Body of pancreas (tissue), 4 donors: Measurements from ENCODE around the gene OR52I2.

Experiments
- CTCF ChIP-seq, 7 experiments: fragments of 450-650 bp in 4 of 7; fragments of 200-600 bp in 3 of 7; sonication (generic) in 3 of 7; IDR thresholded peaks; one replicate each; pipeline ENCODE4 v1.5.1; 2016 to 2019; ENCODE audit warnings: antibody characterized with exemption in 7 of 7
- POLR2A ChIP-seq, 3 donors: fragments of 450-650 bp; IDR thresholded peaks; one replicate each; pipeline ENCODE4 v1.6.1; 2016; ENCODE audit warnings: antibody characterized with exemption in 3 of 3, mild to moderate bottlenecking in 2 of 3

GRCh38 chr11:4615856-4616444 lies 34.4 kb downstream of the OR52I2 start:
- TF ChIP-seq CTCF (IDR thresholded peaks at IDR 0.05) (no peak), POLR2A (IDR thresholded peaks at IDR 0.05) (no peak)
